Loucy (cell line): ENCODE results near the gene TUBB2B.
"Not testable (repeated sequence)": the region's sequence is repeated elsewhere in the genome, so short reads cannot be mapped to it uniquely, and the experiment has no call there.

Source experiments
- H2AFZ ChIP-seq: fragments of 200-600 bp; sonication (generic); 2 replicates; pipeline ENCODE4 v1.6.0; 2016; ENCODE audit warnings: antibody characterized with exemption, mild to moderate bottlenecking, low read length, moderate library complexity
- H3F3A ChIP-seq: fragments of 200-600 bp; 2 replicates; pipeline ENCODE4 v1.6.0; 2016; ENCODE audit warnings: antibody characterized with exemption, low read depth, mild to moderate bottlenecking
- H3K27me3 ChIP-seq: fragments of 200-600 bp; sonication (generic); 2 replicates; pipeline ENCODE4 v1.6.1; 2014; ENCODE audit warnings: low read length, mild to moderate bottlenecking; ENCODE audit not compliant: insufficient read depth, poor library complexity, severe bottlenecking
- H3K36me3 ChIP-seq: fragments of 200-600 bp; sonication (generic); 2 replicates; pipeline ENCODE4 v1.6.1; 2016; ENCODE audit warnings: low read length; ENCODE audit not compliant: insufficient read depth
- H3K4me1 ChIP-seq: fragments of 200-600 bp; sonication (generic); 2 replicates; pipeline ENCODE4 v1.5.1; 2014; ENCODE audit warnings: low read length, mild to moderate bottlenecking; ENCODE audit not compliant: insufficient read depth, poor library complexity, severe bottlenecking
- H3K4me2 ChIP-seq: fragments of 200-600 bp; sonication (generic); 2 replicates; pipeline ENCODE4 v1.6.0; 2014; ENCODE audit warnings: antibody characterized with exemption, low read length, low read depth, mild to moderate bottlenecking; ENCODE audit not compliant: poor library complexity, severe bottlenecking
- H3K4me3 ChIP-seq: fragments of 200-600 bp; sonication (generic); 2 replicates; pipeline ENCODE4 v1.5.1; 2014; ENCODE audit warnings: low read length, mild to moderate bottlenecking, mixed read lengths; ENCODE audit not compliant: poor library complexity, severe bottlenecking
- H3K79me2 ChIP-seq: fragments of 200-600 bp; sonication (generic); 2 replicates; pipeline ENCODE4 v1.6.1; 2014; ENCODE audit warnings: low read length; ENCODE audit not compliant: insufficient read depth
- H3K9ac ChIP-seq: fragments of 200-600 bp; sonication (generic); 2 replicates; pipeline ENCODE4 v1.6.0; 2014; ENCODE audit warnings: mild to moderate bottlenecking, low read depth, low read length, moderate library complexity; ENCODE audit not compliant: poor library complexity, severe bottlenecking
- H3K9me2 ChIP-seq: fragments of 200-600 bp; sonication (generic); replicated peaks from 2 replicates; pipeline ENCODE4 v1.6.1; 2016; ENCODE audit warnings: low read depth, low read length, mixed read lengths
- H3K9me3 ChIP-seq: fragments of 200-600 bp; sonication (generic); 2 replicates; pipeline ENCODE4 v1.6.1; 2014; ENCODE audit warnings: mild to moderate bottlenecking, antibody characterized with exemption, low read length, low read depth; ENCODE audit not compliant: insufficient read depth
- H4K20me1 ChIP-seq: fragments of 200-600 bp; sonication (generic); 2 replicates; pipeline ENCODE4 v1.6.0; 2014; ENCODE audit warnings: antibody characterized with exemption, low read length, mild to moderate bottlenecking; ENCODE audit not compliant: insufficient read depth, poor library complexity, severe bottlenecking
- CTCF ChIP-seq: fragments of 200-600 bp; sonication (generic); conservative IDR thresholded peaks from 2 replicates; pipeline ENCODE4 v1.5.1; 2014; ENCODE audit warnings: mild to moderate bottlenecking, antibody characterized with exemption, low read length
- EZH2phosphoT487 ChIP-seq: fragments of 200-600 bp; IDR thresholded peaks from 2 replicates; pipeline ENCODE4 v1.6.1; 2018; ENCODE audit warnings: antibody characterized with exemption, mild to moderate bottlenecking, moderate library complexity, borderline replicate concordance

Gene TUBB2B

GRCh38 chr6:3244003-3244831, 16.8 kb upstream of the TUBB2B start:
- Histone ChIP-seq H3K9ac (no peak overlapping the region), H3F3A (no peaks in the 10 kb centered on the region), H3K4me2 (no peak overlapping the region), H3K36me3 (no peaks in the 10 kb centered on the region), H3K4me1 (no peaks in the 10 kb centered on the region), H3K4me3 (no peak overlapping the region), H3K27me3 (no peaks in the 10 kb centered on the region), H3K79me2 (no peaks in the 10 kb centered on the region), H2AFZ (no peak overlapping the region), H3K9me3 (no peaks in the 10 kb centered on the region), H4K20me1 (no peaks in the 10 kb centered on the region), H3K9me2 (no peaks in the 10 kb centered on the region)
- TF ChIP-seq EZH2phosphoT487 (no peak), CTCF (no peak)

GRCh38 chr6:3242768-3243167, 15.3 kb upstream of the TUBB2B start:
- Histone ChIP-seq H3K79me2 (no peaks in the 10 kb centered on the region), H3K9me3 (no peaks in the 10 kb centered on the region), H3K4me3 (no peak overlapping the region), H3K9ac (no peak overlapping the region), H3K27me3 (no peaks in the 10 kb centered on the region), H2AFZ (no peak overlapping the region), H3K9me2 (no peaks in the 10 kb centered on the region), H3K4me1 (no peaks in the 10 kb centered on the region), H4K20me1 (no peaks in the 10 kb centered on the region), H3K36me3 (no peaks in the 10 kb centered on the region), H3F3A (no peaks in the 10 kb centered on the region), H3K4me2 (no peak overlapping the region)
- no peak for TF ChIP-seq CTCF
- TF ChIP-seq EZH2phosphoT487 = no peak

- not testable (repeated sequence) for H3K9me3 ChIP-seq, H3K9ac ChIP-seq, H3K4me1 ChIP-seq, H3F3A ChIP-seq, H3K79me2 ChIP-seq, H3K27me3 ChIP-seq, H3K36me3 ChIP-seq, H4K20me1 ChIP-seq, H3K9me2 ChIP-seq, H3K4me2 ChIP-seq, H3K4me3 ChIP-seq, H2AFZ ChIP-seq
Observed at GRCh38 chr6:3241745-3242144, 14.3 kb upstream of the TUBB2B start.

- Histone ChIP-seq H3K4me2 (no peak overlapping the region), H3K27me3 (no peaks in the 10 kb centered on the region), H3K9me2 (no peaks in the 10 kb centered on the region), H3K36me3 (no peaks in the 10 kb centered on the region), H3F3A (no peaks in the 10 kb centered on the region), H3K4me1 (peaks cover 5% of the 10 kb centered on the region), H4K20me1 (no peaks in the 10 kb centered on the region), H3K79me2 (no peaks in the 10 kb centered on the region), H3K9me3 (no peaks in the 10 kb centered on the region), H3K9ac (no peak overlapping the region), H3K4me3 (no peak overlapping the region), H2AFZ (no peak overlapping the region)
- TF ChIP-seq EZH2phosphoT487 (no peak), CTCF (no peak)
Observed at GRCh38 chr6:3240595-3240994, 13.1 kb upstream of the TUBB2B start.
